ENCODE measurements around the gene SZT2. TPM values are rescaled to one million over a fixed set of nuclear protein-coding genes. Genes with fewer than 3 reads are reported as not detected.
"Not testable (repeated sequence)": the region's sequence is repeated elsewhere in the genome, so short reads cannot be mapped to it uniquely, and the experiment has no call there.

Gene SZT2
- polyA plus RNA-seq, 3 donors: 21.4 to 34.7 (median 33.0) TPM

GRCh38 chr1:43358746-43359693 lies 30.7 kb upstream of the SZT2 start, which contains the start of gene CDC20:
Gene CDC20, plus strand, starts transcription at chr1:43358981. Its CDS starts 235 bp downstream, at chr1:43359216.
- peak; percentile 98 for DNase-seq

- no peak for DNase-seq
Measured at GRCh38 chr1:43359696-43360095, 30.0 kb upstream of the SZT2 start.

GRCh38 chr1:43360616-43361015 lies 29.1 kb upstream of the SZT2 start:
- no peak for DNase-seq

DNA sequence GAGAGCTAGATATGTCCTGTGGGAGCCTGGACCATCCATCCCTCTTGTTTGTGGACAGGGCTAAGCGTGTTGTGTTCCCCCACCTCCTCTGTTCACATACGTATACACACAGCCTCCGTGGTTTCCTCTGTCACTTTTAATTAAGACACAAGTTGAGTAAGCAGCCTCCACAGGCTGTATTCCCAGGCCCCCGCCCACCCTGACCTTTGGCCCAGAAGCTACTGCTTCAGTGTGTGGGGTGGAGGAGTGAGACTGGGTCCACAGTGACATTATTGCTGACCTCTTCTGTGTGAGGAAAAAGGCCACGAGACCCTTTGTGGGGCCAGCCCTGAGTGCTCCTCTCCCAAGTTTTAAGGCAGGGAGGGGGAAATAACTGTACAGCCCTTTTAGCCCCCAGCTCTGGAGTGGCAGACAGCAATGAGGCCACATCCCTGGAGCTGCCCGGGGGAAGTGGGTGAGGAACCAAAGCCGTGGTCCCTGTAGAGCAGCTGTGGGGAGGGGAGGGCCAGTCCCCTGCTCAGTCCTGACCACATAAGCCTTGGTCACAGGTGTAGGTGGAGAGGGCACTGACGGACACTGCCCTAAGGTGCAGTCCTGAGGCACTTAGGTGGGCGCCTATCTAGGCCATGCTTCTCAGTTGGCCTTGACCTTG lies 26.3 kb upstream of the SZT2 start:
- no peak for DNase-seq

DNA sequence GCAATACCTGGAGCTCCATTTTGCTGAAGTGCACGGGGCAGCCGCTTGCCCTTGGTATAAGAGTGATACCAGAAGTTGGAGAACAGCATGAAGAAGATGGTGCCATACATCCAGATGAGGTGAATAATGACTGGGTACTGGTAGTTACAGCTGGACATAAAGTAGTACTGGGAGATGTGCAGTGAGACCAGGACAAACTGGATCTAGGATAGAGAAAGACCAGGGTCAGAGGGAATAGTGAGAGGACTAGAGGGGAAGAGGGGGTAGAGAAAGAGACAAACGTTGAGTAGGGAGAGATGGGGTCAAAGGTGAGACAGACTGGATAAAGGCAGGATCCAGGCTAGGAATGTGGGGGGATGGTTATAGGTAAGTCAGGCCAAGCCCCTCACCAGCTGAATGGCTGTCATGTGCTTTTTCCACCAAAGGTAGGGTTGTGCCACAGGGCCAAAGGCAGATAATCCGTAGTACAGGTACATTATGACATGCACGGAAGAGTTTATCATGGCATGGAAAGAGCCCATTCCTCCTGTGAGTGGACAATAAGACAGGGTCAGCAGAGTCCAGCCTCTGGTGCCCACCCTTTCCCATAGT lies 25.7 kb upstream of the SZT2 start:
- no peak for DNase-seq

GRCh38 chr1:43365678-43366077 lies 24.0 kb upstream of the SZT2 start:
- DNase-seq: no peak

DNA sequence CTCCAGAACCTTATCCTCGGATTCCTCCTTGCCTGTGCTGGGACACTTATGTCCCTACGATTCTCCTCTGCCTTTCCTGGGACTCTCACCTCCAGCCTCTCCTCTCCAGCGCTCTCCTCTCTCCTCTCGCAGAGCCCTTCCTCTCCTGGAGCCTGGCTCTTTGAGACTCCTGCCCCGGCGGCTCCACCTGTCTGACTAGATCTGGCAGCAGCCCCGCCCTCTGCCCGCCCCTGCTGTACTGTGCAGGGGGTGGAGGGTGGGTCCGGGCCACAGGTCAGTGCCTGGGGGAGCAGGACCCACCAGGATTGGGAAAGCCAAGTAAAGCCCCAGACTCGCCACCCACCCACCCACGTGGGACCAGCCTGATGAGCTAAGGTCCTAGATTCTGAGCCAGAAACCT lies 23.5 kb upstream of the SZT2 start:
- no peak for DNase-seq

- DNase-seq: no peak
Measured at GRCh38 chr1:43366601-43367025, 23.1 kb upstream of the SZT2 start.

- DNase-seq: no peak
Measured at GRCh38 chr1:43367026-43367903, 22.4 kb upstream of the SZT2 start.

- peak; percentile 89 for DNase-seq
Measured at GRCh38 chr1:43367904-43368645, 21.6 kb upstream of the SZT2 start, which contains the start of gene ELOVL1. Gene ELOVL1, minus strand, starts transcription at chr1:43368011. Its CDS starts 2,402 bp downstream, at chr1:43365609.

GRCh38 chr1:43368646-43369020 lies 21.1 kb upstream of the SZT2 start:
- DNase-seq: no peak

DNA sequence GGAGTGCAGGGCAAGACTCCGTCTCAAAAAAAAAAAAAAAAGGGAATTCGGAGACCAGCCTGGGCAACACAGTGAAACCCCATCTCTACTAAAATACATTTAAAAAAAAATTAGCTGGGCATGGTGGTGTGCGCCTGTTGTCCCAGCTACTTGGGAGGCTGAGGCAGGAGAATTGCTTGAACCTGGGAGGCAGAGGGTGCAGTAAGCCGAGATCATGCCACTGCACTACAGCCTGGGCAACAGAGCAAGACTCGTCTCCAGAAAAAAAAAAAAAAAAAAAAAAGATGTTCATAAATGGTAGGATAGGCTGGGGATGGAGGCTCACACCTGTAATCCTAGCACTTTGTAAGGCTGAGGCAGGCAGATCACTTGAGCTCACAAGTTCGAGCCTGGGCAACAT lies 19.9 kb upstream of the SZT2 start:
- DNase-seq: not testable (repeated sequence)

DNA sequence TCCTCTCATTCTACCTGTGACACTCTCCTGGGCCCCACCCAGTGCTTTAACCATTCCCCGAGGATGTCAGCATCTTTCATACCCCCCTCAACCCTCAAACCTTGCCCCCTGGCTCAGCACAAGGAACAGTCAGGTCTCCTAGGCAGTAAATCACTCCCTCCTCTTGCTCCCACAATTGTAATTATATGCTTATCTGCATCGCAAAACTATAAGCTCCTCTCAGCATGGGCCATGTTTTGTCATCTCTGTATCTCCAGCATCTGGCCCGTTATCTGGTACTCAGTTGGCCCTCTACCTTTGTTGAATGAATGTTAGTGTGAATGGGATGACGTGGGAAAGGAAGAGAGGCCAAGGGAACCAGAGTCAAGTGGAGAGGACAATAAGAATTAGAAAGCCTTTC lies 19.1 kb upstream of the SZT2 start:
- no peak for DNase-seq

DNA sequence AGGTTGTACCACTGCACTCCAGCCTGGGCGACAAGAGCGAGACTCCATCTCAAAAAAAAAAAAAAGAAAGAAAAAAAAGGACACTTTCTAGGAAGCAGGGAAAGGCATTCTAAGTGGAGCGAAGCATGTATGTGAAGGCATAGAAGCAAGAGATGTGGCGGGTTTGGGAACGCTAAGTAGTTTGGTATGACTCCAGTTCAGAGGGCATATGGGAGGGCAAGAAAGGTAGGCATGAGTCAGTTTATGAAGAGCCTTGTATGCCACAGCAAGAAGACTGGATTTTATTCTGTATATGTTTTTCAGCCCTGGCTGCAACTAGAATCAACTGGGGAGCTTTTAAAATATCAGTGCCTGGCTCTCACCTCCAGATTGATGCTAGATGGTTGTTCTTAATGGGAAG lies 17.5 kb upstream of the SZT2 start:
- no peak for DNase-seq

DNA sequence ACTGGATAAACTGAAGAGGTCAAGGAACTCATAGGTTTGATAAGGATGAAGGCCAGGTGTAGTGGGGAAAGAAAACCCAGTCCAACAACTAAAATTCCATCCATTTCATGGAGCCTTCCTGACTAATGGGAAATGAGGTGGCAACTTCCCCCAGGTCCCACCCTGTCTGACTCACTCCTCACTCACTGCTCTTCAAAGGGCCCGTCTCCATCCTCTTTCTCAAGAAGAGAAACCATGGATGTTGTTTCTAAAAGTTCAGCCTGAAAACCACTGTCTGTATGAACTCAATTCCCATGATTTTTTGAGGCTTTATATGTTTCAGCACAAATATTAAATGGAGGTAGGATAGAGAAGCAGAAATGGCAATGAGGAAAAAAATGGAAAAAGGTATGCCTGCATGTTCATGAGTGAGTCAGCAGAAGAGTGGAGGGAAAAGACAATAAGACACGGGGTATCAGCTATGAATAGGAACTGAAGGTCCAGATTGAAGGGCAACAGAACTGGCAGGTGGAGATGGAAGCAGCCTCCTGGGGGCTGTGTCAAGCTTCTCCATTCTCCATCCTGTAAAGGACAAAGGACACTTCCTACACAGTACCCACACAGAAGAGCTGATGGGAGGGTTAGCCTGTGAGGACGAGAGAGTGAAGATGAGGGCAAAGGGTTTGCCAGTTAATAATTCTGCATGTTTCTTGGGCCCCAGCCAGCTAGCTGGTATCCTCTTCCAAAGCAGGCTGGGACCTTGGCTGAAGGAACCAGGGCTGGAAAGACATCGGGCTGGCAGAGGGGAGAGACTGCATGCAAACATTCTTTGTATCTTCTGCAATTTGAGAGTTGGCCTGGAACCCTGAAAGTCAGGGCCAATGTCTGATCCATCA lies 16.4 kb upstream of the SZT2 start:
- no peak for DNase-seq

DNA sequence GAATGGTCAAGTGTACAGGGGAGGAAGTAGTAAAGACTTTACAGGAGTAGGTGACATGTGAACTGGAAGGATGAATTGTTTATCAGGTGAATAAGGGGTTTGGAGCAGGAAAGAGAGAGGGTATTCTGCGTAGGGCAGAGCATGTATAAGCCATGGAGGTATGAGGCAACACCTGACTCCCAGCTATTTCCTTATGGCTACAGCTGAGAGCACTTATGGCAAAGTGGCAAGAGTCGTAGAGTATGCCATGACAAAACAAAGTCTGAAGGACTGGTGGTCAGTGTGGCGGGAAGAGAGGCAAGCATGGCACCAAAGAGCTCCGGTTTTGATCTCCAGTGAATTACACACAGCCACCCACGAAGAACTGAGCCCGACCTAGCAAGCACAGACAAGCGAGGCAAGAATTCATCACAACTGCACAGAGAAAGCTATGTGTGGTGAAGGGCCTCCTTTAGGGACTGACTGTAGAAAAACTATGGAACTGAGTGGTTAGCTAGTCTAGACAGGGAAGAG lies 12.9 kb upstream of the SZT2 start:
- DNase-seq: no peak

DNA sequence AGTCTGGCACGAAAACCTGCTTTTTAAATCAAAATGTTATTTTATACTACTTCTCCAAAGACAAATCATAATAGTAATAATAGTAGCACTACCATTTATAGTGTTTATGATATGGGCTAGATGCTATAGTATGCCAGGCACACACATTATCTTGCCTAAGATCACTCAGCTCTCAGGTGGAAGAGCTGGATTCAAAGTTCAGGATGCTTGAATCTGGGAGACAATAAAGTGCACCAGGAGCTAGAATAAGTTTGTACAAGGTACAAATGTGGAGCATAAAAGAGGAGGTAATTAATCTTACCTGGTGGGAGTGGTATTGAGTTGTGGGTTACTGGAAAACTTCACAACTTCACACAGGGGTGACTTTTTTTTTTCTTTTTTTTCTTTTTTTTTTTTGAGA lies 11.9 kb upstream of the SZT2 start:
- no peak for DNase-seq

DNA sequence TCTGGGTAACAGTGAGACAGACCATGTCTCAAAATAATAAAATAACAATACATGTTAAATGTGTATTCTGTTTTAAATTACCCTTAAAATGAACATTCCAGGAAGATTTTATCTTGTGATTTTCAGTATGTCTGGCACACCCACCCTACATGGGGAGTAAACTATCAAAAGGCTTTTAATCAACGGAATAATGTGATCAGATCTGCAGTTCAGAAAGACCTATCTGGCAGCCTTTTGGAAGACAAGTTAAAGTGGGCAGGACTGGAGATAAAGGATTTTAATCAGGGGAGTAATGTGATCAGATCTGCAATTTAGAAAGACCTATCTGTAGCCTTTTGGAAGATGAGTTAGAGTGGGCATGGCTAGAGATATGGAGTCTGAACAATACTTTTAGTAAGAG lies 10.2 kb upstream of the SZT2 start:
- DNase-seq: no peak

GRCh38 chr1:43381612-43382011 lies 8.1 kb upstream of the SZT2 start:
- DNase-seq: no peak
